GM12874 (cell line): ENCODE measurements around the gene EMD.

ENCODE experiments used
- TF ChIP-seq, protein P1 (sequence below): IDR thresholded peaks from 2 replicates; pipeline ENCODE4 v1.5.1; 2011; ENCODE audit warnings: low read depth, mild to moderate bottlenecking, control low read depth, low read length, moderate library complexity; ENCODE audit not compliant: insufficient read depth

EMD gene

DNA sequence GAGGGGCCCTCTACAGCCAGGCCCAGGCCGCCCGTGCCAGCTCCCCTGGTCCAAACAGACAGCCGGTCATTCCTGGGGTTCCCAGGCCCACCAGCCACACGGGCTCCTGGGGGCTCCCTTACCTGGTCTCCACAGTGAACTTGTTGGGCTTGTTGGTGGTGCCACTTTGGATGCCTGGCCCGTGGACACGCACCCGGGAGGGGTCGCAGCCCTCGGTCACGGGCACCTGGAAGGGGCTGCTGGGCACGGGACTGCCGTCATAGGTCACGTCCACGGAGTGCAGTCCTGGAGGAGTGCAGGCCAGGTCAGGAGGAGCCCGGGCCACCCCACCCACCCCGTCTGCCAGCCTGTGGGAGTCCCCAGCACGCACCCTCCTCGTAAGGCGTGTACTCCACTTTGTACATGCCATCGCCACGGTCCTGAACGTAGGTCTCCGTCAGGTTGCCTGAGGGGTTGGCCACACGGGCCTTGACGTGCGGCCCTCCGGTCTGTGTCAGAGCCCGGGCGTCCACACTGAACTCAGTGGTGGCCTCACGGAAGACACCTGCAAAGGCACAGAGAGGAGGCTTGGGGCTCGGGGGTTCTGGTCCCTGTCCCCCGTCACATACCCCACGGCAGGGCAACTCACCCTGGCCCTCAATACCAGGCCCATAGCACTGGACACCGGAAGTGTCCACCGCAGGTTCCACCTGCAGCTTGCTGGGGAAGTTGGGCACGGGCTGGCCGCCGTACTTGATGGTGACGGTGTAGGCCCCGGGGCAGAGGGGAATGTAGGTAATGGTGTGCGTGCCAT lies 19.5 kb upstream of the EMD start:
- TF ChIP-seq, protein P1, sequence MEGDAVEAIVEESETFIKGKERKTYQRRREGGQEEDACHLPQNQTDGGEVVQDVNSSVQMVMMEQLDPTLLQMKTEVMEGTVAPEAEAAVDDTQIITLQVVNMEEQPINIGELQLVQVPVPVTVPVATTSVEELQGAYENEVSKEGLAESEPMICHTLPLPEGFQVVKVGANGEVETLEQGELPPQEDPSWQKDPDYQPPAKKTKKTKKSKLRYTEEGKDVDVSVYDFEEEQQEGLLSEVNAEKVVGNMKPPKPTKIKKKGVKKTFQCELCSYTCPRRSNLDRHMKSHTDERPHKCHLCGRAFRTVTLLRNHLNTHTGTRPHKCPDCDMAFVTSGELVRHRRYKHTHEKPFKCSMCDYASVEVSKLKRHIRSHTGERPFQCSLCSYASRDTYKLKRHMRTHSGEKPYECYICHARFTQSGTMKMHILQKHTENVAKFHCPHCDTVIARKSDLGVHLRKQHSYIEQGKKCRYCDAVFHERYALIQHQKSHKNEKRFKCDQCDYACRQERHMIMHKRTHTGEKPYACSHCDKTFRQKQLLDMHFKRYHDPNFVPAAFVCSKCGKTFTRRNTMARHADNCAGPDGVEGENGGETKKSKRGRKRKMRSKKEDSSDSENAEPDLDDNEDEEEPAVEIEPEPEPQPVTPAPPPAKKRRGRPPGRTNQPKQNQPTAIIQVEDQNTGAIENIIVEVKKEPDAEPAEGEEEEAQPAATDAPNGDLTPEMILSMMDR = no peak

DNA sequence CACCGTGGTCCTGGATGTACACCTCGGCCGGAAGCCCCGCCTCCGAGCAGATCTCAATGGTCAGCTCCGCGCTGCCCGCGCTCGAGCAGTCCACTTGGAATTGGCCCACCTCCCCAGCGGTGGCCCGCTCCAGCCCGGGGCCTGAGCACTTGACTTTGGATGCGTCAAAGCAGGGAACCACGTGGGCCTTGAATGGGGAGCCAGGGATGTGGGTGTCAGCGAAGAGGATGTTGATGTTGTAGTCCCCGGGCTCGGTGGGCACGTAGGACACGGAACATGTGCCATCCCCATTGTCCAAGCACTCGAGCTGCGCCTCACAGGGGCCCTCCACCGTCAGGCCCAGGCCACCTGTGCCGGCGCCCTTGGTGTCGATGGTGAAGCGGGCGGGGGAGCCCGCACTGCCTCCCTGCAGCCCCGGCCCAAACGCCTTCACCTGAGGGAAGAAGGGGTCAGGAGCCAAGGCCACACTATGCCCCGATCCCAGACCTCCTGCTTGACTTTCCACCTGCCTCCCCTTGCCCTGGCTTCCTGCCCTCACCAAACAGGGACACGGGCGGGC lies 18.9 kb upstream of the EMD start:
- TF ChIP-seq, protein P1 = no peak

DNA sequence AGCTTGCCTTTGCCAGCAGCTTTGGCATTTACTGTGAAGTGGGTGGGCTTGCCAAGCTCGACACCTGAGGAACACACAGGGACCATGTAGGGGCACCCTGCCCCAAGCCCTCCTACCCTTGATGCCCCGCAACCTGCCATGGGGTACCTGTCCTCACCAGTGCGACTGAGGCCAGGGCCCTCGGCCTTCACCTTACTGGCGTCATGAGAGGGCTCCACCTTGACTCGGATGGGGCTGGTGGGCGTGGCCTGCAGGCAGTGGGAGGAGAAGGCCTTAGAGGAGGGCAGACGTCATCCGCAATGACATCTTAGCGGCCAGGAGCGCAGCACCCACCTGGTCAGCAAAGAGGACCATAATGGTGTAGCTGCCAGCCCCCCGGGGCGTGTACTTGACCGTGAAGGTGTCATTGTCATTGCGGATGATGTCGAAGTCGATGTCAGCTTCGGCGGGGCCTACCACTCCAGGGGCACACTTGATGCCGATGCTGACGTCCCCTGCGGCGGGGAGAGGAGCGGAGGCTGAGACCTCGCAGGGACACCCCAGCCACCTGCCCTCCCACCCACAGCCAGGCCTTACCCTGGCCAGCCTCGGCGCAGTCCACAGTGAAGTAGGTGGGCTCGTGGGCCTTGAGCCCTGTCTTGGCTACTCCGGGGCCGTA lies 16.9 kb upstream of the EMD start:
- TF ChIP-seq, protein P1 = no peak

DNA sequence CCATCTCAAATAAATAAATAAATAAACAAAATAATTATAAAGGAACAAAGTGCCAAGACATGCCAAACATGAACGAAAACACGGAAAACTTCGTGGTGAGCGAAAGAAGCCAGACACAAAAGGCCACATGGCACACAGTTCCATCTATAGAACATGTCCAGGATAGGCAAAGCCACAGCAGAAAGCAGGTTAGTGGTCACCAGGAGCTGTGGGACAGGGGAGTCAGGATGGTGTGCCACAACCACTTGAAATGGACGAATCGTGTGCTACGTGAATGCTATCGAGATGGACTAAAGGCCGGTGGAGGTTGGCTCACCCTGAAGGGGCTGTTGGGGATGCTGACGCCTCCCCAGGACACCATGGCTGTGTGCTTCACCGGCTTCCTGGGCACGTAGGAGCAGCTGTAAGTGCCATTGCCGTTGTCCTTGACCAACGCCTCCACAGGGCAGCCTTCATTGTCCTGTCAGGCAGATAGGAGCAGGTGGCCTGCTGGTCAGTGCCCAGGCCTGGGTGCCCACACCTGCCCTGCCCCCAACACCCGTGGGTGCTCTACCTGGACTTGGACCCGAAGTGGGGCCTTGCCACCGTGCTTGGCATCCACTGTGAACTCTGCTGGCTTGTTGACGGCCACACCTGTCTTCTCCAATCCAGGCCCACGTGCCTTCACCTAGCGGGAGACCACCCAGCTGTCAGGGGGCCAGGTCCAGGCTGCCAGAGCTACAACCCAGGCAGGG lies 15.2 kb upstream of the EMD start:
- TF ChIP-seq, protein P1 = no peak

DNA sequence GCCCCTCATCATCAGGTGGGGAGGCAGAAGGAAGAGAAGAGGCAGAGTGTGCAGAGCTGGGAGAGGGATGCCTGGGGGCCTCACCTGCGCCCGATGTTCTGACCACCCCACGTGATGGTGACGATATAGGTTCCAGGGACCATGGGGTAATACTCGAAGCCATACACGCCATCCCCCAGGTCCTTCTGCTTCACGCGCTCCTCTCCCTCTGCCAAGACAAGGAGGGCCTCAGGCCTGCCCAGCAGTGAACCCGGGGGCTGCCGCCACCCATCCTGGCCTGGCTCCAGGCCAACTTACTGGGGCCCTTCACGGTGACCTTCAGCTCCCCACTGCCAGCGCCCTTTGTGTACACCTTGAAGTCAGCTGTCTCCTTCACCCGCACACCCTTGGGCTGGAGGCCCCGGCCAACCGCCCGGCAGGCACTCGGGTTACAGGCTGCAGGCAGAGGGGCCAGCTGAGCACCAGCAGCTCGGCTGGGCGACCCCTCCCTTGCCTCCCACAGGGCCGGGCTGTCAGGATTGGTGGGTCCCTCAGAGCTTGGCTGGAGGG lies 14.0 kb upstream of the EMD start:
- TF ChIP-seq, protein P1 = no peak

DNA sequence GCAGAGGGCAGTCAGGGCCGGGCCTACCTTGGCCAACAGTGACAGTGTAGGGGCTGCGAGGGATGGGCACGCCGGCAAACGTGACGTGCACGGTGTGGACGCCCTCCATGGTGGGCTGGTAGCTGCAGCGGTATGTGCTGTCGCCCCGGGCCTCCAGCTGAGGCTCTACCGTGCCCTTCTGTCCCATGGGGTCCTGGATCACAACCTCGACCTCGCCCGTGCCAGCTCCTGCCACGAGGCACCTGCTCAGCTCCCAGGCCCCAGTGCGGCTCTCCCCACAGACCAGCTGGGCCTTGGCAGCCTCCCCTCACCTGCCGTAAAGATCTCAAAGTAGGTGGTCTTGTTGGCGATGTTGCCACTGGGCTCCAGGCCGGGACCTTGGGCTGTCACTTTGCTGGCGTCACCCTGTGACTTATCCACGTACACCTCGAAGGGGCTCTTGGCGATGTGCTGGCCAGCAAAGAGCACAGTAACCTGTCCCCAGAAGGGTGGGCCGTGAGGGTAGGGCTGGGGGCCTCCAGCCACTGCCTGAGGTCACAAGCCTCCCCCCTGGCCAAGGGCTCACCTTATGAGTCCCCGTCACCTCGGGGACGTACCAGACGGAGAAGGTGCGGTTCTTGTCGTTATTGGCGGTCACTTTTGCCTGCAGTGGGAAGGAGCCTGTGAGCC lies 13.0 kb upstream of the EMD start:
- TF ChIP-seq, protein P1 = no peak
